Measurements from ENCODE around the gene PEX11A. TPM values are rescaled to one million over a fixed set of nuclear protein-coding genes. Genes with fewer than 3 reads are reported as not detected.

PEX11A gene
- total RNA-seq, 1 donor from 2014 or later, result 1.1 TPM

- no peaks in the 10 kb centered on the region for H3K4me1 Mint-ChIP-seq (ENCODE audit: low read depth, unreplicated experiment)
- H3K9me3 Mint-ChIP-seq (ENCODE audit: unreplicated experiment), result peaks cover 2% of the 10 kb centered on the region
- no peak overlapping the region for H3K4me3 Mint-ChIP-seq (ENCODE audit: unreplicated experiment)
- no peak overlapping the region for H3K27ac Mint-ChIP-seq (ENCODE audit: unreplicated experiment)
- DNase-seq, result no peak
- no peak for TF ChIP-seq CTCF (IDR thresholded peaks at IDR 0.05; ENCODE audit: partially characterized antibody, unreplicated experiment)
- H3K36me3 Mint-ChIP-seq (ENCODE audit: unreplicated experiment), result no peaks in the 10 kb centered on the region
- peaks cover 7% of the 10 kb centered on the region for H3K27me3 Mint-ChIP-seq (ENCODE audit: unreplicated experiment)
These were observed 44.0 kb downstream of the PEX11A start for GRCh38 chr15:89646416-89647141.

GRCh38 chr15:89645680-89646079 is 44.9 kb downstream of the PEX11A start:
- H3K27ac Mint-ChIP-seq (ENCODE audit: unreplicated experiment), result no peak overlapping the region

GRCh38 chr15:89642106-89642505 is 48.4 kb downstream of the PEX11A start:
- H3K27ac Mint-ChIP-seq (ENCODE audit: unreplicated experiment), result no peak overlapping the region
- H3K4me1 Mint-ChIP-seq (ENCODE audit: low read depth, unreplicated experiment), result no peaks in the 10 kb centered on the region
- H3K9me3 Mint-ChIP-seq (ENCODE audit: unreplicated experiment), result peaks cover 2% of the 10 kb centered on the region
- no peak for TF ChIP-seq CTCF (IDR thresholded peaks at IDR 0.05; ENCODE audit: partially characterized antibody, unreplicated experiment)
- H3K36me3 Mint-ChIP-seq (ENCODE audit: unreplicated experiment), result peaks cover 4% of the 10 kb centered on the region
- peaks cover 4% of the 10 kb centered on the region for H3K27me3 Mint-ChIP-seq (ENCODE audit: unreplicated experiment)
- no peak overlapping the region for H3K4me3 Mint-ChIP-seq (ENCODE audit: unreplicated experiment)
- DNase-seq, result no peak

More at GRCh38 chr15:89645680-89646079, 44.9 kb downstream of the PEX11A start:
- Mint-ChIP-seq H3K9me3 (ENCODE audit: unreplicated experiment) (peaks cover 2% of the 10 kb centered on the region), H3K4me3 (ENCODE audit: unreplicated experiment) (no peak overlapping the region), H3K4me1 (ENCODE audit: low read depth, unreplicated experiment) (no peaks in the 10 kb centered on the region), H3K36me3 (ENCODE audit: unreplicated experiment) (no peaks in the 10 kb centered on the region), H3K27me3 (ENCODE audit: unreplicated experiment) (peaks cover 7% of the 10 kb centered on the region)
- TF ChIP-seq CTCF (IDR thresholded peaks at IDR 0.05; ENCODE audit: partially characterized antibody, unreplicated experiment), result no peak
- DNase-seq, result no peak

GRCh38 chr15:89641053-89641452 is 49.5 kb downstream of the PEX11A start:
- Mint-ChIP-seq H3K36me3 (ENCODE audit: unreplicated experiment) (peaks cover 4% of the 10 kb centered on the region), H3K4me1 (ENCODE audit: low read depth, unreplicated experiment) (no peaks in the 10 kb centered on the region), H3K27ac (ENCODE audit: unreplicated experiment) (no peak overlapping the region), H3K4me3 (ENCODE audit: unreplicated experiment) (no peak overlapping the region), H3K9me3 (ENCODE audit: unreplicated experiment) (peaks cover 2% of the 10 kb centered on the region), H3K27me3 (ENCODE audit: unreplicated experiment) (peaks cover 4% of the 10 kb centered on the region)
- TF ChIP-seq CTCF (IDR thresholded peaks at IDR 0.05; ENCODE audit: partially characterized antibody, unreplicated experiment), result no peak
- DNase-seq, result no peak

- Mint-ChIP-seq H3K4me3 (ENCODE audit: unreplicated experiment) (no peak overlapping the region), H3K4me1 (ENCODE audit: low read depth, unreplicated experiment) (no peaks in the 10 kb centered on the region), H3K9me3 (ENCODE audit: unreplicated experiment) (peaks cover 2% of the 10 kb centered on the region), H3K27ac (ENCODE audit: unreplicated experiment) (no peak overlapping the region), H3K27me3 (ENCODE audit: unreplicated experiment) (peaks cover 2% of the 10 kb centered on the region), H3K36me3 (ENCODE audit: unreplicated experiment) (peaks cover 7% of the 10 kb centered on the region)
- DNase-seq, result no peak
- TF ChIP-seq CTCF (IDR thresholded peaks at IDR 0.05; ENCODE audit: partially characterized antibody, unreplicated experiment), result no peak
These were observed 50.3 kb downstream of the PEX11A start for GRCh38 chr15:89640245-89640644.

All from glutamatergic neuron (in vitro differentiated cells).